ENCODE measurements around the gene NUDT9.
"Not testable (repeated sequence)": the region's sequence is repeated elsewhere in the genome, so short reads cannot be mapped to it uniquely, and the experiment has no call there.

Gene NUDT9

DNA sequence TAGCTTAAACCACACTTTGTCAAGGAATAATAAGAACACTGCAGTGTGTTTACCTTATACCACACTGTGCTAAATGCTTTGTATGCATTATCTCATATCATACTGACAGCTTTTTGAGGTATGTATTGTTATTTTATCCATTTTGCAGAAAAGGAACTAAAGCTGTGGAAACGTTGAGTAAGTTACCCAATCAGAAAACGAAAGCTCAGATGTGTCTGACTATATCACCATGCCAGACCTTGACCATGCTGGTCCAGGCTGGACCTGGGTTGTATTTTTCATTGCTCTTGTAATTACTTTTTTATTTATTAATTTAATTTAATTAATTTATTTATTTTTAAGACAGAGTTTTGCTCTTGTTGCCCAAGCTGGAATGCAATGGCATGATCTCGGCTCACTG lies 33.5 kb upstream of the NUDT9 start:
- H3K4me3 ChIP-seq (ENCODE audit: low read length) = no peak overlapping the region
- TF ChIP-seq, protein P1, sequence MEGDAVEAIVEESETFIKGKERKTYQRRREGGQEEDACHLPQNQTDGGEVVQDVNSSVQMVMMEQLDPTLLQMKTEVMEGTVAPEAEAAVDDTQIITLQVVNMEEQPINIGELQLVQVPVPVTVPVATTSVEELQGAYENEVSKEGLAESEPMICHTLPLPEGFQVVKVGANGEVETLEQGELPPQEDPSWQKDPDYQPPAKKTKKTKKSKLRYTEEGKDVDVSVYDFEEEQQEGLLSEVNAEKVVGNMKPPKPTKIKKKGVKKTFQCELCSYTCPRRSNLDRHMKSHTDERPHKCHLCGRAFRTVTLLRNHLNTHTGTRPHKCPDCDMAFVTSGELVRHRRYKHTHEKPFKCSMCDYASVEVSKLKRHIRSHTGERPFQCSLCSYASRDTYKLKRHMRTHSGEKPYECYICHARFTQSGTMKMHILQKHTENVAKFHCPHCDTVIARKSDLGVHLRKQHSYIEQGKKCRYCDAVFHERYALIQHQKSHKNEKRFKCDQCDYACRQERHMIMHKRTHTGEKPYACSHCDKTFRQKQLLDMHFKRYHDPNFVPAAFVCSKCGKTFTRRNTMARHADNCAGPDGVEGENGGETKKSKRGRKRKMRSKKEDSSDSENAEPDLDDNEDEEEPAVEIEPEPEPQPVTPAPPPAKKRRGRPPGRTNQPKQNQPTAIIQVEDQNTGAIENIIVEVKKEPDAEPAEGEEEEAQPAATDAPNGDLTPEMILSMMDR (conservative IDR thresholded peaks at IDR 0.05; ENCODE audit: low read depth, low read length) = no peak
- DNase-seq (ENCODE audit: low read depth) = no peak

DNA sequence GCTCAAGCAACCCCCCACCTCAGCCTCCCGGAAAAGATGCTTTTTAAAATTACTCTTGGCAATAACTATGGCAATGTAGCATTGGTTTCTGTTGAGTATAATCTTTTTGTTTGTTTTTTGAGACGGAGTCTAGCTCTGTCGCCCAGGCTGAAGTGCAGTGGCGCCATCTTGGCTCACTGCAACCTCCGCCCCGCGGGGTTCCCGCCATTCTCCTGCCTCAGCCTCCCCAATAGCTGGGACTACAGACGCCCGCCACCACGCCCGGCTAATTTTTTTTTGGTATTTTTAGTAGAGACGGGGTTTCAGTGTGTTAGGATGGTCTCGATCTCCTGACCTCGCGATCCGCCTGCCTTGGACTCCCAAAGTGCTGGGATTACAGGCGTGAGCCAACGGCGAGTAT lies 32.3 kb upstream of the NUDT9 start:
- not testable (repeated sequence) for DNase-seq (ENCODE audit: low read depth)
- peak overlapping the region; percentile 74 for H3K4me3 ChIP-seq (ENCODE audit: low read length)

DNA sequence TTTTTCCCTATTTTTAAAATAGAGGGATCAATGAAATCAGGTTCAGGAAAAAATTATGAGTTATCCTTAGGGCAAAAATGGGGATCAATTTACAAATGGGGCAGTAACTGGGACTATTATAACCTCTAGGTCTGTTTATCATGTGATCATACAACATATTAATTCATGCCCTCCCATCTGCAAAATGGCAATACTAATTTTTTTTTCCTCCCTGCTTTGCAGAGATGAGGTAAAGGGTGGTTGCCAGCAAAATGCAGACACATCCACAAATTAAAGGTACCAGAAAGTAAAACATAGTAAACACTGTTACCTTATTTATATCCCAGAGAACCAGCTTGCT lies 31.9 kb upstream of the NUDT9 start:
- H3K4me3 ChIP-seq (ENCODE audit: low read length) = peak overlapping the region; percentile 74
- no peak for DNase-seq (ENCODE audit: low read depth)
- TF ChIP-seq, protein P1 (conservative IDR thresholded peaks at IDR 0.05; ENCODE audit: low read depth, low read length) = no peak

DNA sequence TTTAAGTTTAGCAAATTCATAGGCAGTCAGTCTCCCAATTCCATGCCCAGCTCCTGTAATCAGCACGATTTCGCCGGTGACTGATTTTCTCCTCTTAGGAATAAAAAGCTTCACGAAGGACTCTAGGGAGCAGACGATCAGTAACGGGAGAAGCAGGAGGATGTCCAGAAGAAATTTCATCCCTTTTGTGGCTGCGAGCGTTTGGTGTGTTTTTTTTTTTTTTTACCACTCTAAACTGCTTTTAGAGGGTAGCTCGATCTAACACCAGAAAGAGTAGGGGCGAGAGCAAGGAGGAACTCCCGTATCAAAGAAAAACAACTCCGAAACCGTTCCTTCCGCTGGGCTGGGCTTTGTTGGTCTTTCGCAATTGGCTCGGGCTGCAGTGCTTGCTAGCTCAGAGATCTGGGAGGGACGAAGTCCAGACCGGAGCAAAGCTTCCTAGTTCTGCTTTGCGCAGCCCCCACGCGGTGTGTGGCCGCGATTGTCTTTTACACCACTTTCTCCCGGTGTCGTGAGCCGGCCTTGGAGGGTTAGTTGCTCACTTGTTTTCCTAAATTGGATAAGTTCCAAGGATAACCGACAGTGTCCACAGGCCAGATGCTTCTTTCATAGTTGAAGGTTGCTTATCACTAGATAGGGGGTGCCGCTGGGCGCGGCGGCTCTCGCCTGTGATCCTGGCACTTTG lies 31.3 kb upstream of the NUDT9 start, which contains the start of gene HSD17B11:
TSS of gene HSD17B11 (minus strand) at position 298 of the 685 bp plus-strand sequence. CDS start at position 180, 118 bp downstream.
- peak; percentile 77 for DNase-seq (ENCODE audit: low read depth)
- TF ChIP-seq, protein P1 (conservative IDR thresholded peaks at IDR 0.05; ENCODE audit: low read depth, low read length) = peak; percentile 29
- H3K4me3 ChIP-seq (ENCODE audit: low read length) = peak within 1 kb of the TSS; percentile 74

DNA sequence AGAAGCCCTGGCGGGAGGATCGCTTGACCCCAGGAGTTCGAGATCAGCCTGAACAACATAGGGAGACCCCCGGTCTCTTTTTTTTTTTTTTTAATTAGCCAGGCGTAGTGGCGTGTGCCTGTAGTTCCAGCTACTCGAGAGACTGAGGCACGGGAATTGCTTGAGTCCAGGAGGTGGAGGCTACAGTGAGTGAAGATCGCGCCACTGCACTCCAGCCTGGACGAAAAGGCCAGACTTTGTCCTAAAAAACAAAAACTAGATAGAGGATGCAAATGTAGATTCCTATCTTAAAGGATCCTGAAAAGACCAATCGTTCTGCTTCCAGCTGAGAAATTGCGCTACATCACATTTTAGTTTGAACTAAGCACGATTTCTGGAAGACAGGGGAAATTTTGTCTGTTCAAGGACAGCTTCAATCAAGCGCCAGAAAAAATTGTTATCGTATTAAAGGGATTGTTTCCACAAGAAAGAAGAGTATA lies 30.8 kb upstream of the NUDT9 start:
- TF ChIP-seq, protein P1 (conservative IDR thresholded peaks at IDR 0.05; ENCODE audit: low read depth, low read length) = no peak
- DNase-seq (ENCODE audit: low read depth) = no peak

DNA sequence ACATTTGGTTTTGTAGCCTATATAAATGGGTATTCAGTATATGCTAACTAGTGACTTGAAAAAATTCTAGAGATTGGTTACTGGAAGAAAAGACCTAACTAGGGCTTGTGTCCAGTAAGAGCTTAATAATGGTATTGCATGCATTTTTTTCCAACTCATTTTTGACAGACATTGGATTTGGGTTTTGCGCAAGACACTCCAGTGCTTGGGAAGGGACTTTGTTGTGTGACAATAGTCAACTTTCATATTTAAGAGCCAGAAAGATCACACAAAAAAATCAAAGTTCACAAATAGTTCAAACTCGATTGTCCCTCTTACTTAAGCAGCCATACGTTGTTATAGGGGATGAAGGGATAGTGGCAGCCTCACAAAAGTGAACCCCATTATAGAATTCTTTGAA lies 30.2 kb upstream of the NUDT9 start:
- no peak overlapping the region for H3K4me3 ChIP-seq (ENCODE audit: low read length)
- DNase-seq (ENCODE audit: low read depth) = no peak
- TF ChIP-seq, protein P1 (conservative IDR thresholded peaks at IDR 0.05; ENCODE audit: low read depth, low read length) = no peak

More for the DNA sequence above, 30.8 kb upstream of the NUDT9 start:
- peak overlapping the region; percentile 74 for H3K4me3 ChIP-seq (ENCODE audit: low read length)

DNA sequence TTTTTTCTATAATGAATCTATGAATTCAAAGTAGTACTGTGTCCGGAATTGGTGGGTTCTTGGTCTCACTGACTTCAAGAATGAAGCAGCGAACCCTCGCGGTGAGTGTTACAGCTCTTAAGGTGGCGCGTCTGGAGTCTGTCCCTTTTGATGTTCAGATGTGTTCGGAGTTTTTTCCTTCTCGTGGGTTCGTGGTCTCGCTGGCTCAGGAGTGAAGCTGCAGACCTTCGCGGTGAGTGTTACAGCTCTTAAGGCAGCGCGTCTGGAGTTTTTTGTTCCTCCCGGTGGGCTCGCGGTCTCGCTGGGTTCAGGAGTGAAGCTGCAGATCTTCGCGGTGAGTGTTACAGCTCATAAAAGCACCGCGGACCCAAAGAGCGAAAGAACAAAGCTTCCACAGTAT lies 27.3 kb upstream of the NUDT9 start:
- not testable (repeated sequence) for H3K4me3 ChIP-seq (ENCODE audit: low read length); DNase-seq (ENCODE audit: low read depth)

DNA sequence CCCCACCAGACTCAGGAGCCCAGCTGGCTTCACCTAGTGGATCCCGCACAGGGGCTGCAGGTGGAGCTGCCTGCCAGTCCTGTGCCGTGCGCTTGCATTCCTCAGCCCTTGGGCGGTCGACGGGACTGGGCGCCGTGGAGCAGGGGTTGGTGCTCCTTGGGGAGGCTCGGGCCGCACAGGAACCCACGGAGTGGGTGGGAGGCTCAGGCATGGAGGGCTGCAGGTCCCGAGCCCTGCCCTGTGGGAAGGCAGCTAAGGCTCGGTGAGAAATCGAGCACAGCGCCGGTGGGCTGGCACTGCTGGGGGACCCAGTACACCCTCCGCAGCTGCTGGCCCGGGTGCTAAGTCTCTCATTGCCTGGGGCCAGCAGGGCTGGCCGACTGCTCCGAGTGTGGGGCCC lies 26.5 kb upstream of the NUDT9 start:
- not testable (repeated sequence) for DNase-seq (ENCODE audit: low read depth); H3K4me3 ChIP-seq (ENCODE audit: low read length)

DNA sequence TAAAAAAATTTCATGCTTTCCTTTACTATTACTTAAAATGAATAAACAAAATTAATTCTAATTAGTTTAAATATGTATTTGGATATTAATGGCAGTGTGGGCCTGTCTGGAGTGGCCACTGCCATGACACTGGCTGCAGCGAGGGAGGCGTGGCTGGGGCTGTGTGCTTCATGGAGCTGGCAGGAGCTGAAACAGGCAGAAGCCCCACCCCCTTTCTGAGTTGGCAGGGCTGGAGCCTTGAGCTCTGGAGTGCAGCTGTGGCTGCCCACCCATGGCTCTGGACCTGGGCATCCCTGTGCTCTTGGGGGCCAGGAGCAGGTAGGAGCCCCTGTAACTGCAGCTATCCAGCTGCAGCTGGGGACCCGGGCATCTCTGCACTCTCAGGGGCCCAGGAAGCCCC lies 23.2 kb upstream of the NUDT9 start:
- H3K4me3 ChIP-seq (ENCODE audit: low read length) = no peak overlapping the region
- TF ChIP-seq, protein P1 (conservative IDR thresholded peaks at IDR 0.05; ENCODE audit: low read depth, low read length) = no peak
- no peak for DNase-seq (ENCODE audit: low read depth)

Measured in retinal pigment epithelial cell (primary cell).